IPS-NIHi7 (cell line): Measurements from ENCODE around the gene SLC22A5.

Experiments used
- DNase-seq: peaks from one replicate; pipeline ENCODE4 v3.0.0; 2012; ENCODE audit warnings: mixed read lengths; ENCODE audit errors: extremely low spot score

SLC22A5 gene

DNA sequence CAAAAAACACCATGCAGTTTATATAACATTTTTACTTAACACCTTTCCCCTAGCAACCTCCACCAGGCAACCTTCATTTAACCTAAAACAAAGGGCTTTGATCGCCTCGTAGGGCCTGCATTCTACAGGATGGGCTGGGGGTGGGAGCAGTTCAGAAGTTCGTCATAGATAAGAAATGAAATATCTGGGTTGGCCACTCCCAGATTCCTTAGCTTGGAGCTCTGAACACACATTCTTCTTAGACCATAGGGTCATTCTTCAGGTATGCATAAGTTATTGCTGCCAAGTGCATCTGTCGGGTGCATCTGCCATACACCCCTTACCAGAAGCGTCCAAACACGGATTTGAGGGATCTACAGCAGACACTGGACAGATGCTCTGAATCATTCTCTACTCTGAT lies 4.3 kb upstream of the SLC22A5 start:
- no peak for DNase-seq

DNA sequence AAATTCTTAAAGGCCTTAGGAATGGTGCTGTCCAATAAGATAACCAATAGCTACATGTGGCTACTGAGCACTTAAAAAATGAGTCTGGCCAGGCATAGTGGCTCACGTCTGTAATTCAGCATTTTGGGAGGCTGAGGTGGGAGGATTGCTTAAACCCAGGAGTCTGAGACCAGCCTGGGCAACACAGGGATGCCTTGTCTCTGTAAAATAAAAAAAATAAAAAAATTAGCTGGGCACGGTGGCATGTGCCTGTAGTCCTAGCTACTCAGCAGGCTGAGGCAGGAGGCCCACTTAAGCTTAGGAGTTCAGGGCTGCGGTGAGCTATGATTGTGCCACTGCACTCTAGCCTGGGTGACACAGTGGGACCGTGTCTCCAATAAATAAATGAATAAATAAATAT lies 1.3 kb upstream of the SLC22A5 start:
- DNase-seq: no peak

DNA sequence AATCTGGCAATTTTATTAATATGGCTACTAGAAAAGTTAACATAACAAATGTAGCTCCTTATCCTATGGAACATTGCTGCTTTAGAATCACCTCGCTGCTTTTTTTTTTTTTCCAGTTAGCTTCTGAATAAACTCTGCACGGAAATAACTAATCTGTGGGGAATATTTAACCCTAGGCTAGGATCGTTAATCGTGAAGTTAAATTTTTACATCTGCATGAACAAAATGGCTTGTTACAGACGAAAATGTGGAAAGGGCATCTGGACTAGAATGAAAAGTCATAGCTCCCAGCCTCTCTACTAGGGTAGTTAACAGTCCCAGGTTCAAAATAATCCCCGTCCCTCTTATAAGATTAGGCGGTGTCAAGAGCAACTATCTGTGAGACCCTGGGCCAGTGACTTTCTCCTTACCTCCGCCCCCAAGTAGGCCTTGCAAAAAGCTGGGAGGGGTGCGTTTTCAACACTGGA lies 470 bp upstream of the SLC22A5 start:
- no peak for DNase-seq

DNA sequence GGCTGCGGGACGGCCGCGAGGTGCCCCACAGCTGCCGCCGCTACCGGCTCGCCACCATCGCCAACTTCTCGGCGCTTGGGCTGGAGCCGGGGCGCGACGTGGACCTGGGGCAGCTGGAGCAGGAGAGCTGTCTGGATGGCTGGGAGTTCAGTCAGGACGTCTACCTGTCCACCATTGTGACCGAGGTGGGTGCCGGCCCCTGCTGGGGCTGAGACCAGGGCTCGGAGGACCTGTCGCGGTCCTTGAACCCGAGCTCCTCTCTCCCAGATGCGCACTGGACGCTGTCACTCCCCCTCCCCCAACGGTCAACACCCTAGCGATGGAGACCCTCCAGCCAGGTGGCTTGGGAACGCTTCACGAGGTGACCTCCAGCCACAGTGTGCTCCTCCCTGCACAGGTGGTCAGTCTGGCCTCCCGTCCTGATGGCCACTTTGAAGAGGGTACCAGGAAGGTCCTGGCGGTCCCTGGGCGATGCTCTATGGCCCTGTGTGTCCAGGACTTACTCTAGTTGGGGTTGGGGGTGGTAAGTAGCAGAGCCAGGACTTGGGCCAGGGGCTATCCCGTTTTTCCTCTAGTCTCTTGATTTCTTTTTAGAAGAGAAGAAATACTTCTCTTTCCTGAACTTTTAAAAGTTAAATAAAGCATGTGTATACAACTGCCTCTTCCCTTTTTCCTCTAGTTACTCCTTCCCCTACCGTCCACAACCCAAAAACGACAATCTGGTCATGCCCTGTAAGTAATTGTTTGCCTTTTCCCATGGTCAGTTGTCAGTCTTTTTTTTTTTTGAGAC lies 866 bp downstream of the SLC22A5 start:
- no peak for DNase-seq

DNA sequence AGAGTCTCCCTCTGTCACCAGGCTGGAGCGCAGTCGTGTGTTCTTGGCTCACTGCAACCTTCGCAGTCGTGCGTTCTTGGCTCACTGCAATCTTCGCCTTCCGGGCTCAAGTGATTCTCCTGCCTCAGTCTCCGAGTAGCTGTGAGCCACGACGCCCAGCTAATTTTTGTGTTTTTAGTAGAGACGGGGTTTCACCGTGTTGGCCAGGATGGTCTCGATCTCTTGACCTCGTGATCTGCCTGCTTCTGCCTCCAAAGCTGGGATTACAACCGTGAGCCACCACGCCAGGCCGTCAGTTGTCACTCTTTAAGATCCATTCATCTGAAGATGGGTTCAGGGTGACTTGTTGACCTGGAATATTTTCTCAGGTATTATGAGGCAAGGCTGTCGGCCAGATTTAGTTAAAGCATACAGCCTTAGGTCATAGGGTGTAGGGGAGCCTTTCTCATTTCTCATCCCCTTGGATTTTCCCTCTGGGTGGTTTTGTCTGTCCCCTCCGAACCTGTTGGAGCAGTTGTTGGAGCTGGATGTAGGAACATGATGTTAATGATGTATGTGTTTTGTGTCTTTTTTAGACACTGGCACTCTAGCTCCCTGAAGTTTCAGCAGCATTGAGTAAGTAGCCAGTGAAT lies 1.6 kb downstream of the SLC22A5 start:
- no peak for DNase-seq

DNA sequence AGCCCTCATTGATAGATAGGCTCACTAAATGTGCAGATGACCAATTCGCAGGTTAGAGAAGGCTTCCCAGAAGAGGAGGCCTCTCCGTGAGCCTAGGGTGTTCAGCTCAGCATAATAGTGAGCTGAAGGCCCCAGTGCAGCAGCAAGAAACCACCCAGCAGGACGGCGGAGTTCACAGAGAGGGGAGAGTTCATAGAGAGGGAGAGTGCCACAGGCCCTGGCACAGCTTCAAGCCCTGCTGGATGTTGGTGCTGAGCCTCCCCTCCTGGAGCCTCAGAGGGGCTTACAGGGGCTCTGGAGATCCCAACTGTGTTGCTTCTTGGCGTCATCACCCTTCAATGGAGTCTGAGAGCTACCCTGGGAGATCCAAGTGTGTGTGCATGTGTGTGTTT lies 2.1 kb downstream of the SLC22A5 start:
- DNase-seq: no peak

DNA sequence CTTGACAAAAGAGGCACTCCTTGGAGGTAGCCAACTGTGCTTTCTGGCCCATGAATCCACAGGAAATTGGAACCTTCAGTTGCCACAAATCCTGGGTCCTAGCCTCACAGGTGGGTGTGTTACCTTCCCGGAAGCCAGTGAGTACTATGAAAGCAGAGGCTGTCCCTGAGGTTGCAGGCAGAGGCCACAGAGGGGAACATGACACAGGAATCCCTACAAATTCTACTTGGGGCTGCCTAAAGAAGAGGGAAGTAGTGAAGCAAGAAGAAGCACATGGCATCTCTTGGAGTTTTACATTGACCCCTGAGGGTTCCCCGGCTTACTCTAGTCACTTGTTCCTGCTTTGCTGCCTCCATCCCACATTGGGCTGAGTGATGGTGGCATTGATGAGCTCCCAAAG lies 2.6 kb downstream of the SLC22A5 start:
- DNase-seq: no peak

DNA sequence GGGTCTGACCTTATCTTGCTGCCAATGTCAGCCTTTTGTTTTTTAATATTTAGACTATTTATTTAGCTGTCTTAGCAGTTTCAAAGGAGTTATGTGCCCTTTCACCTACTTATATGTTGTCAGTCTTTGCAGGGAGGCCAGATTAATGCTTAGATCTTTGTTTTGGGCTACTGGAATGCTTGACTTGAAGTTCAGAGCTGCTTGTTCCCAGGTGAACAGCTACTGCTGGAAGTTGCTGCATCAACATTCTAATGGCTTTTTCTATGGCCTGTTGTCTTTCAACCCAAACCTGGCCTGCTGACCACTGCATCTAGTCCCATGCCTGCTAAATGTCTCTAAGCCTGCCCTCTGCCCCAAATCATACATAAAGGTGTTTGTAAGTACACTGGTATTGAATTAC lies 3.0 kb downstream of the SLC22A5 start:
- no peak for DNase-seq

DNA sequence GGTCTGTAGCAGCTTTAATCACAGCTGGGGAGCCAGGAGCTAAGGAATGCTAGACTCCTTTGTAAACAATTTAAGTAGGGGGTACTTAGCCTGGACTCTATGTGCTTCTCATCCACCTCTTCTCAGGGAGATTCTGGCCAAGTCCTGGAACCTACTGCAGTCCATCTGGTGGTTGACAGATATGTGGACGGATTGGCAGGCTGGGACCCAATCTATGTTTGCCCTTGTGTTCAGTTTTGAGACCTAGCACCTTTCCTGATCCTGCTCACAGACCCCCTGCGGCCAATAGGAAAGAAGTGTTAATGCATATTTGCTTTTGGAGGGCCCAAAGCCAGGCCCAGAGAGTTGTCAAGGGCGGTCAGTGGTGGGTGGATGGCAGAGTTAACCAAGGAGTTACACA lies 6.4 kb downstream of the SLC22A5 start:
- no peak for DNase-seq

DNA sequence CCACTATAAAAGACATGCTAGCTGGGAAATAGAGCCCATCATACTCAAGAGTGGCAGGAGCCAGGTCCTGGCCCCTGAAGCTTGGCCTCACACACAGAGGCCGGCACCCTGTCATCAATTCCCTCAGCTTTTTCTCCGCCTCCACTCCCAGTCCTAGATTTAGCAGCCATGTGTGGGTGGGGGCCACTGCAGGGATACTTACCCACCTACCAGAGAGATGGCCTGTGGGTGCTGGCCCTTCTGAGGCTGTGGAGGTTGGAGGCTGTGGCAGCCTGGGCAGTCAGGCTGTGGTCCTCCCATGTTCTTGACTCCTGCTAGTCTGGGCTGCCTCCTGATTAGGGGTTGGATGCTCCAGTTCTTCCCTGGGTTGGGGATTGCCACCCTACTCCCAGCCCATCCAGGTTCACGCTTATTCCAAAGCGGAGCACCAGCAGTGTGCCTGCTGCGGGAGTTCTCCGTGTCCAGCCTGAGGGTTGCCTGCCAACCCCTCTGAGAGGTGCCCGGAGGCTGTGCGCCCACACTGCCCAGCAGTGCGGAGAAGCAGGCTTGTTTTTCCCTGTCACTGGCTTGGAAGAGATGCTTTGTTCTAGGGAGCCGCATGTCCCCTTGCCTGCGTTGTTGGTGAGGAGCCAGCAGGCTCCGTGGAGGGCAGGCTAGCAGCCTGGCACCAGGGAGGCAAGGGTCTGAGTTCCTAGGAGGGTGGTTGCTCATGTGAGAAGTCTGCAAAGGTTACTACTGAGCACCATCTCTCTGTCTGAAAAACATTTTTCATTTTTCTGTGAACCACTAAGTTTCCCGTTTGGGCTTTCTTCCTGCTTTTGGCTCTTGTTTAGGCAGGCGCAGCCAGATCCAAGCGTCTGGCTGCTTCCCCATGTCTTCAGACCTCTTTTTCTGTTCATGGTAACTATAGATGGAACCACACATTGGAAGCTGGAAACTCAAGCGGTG lies 7.5 kb downstream of the SLC22A5 start:
- DNase-seq: no peak

DNA sequence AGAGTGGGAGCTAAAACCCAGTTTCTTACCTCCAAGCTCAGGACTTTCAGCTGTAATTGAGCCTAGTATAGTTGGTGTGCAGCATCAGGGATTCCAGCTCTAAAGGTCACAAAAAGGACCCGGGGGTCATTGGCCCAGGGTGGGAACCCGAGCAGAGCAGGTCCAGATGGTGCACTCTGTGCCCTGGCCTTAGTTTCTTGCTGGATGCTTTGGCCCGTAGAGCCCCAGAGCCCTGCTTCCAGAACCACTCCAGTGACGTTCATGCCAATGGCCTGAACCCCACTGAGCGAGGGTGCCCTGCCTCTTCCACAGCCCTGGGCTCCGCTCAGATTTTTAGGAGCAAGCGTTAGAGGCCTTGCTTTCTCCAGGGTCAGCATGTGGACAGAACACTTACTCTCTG lies 8.2 kb downstream of the SLC22A5 start:
- DNase-seq: no peak

DNA sequence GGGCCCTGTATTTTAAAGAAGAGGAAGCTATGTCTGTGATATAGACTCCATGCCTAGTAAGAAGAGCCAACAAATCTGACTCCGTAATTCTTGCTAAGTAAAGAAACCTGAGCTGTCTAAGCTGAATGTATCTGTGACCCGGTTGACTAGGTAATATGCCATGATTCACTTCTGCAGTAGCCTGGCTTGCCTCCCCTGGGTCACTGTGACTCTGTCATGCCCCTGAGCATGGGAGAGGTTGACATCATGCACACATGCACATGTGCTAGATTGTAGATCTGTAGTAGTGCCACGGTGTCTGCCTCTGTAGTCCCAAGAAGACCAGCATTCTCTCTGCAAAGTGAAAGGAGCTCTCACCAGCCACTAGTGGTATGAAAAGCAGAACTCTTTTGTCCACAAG lies 9.1 kb downstream of the SLC22A5 start:
- DNase-seq: no peak

DNA sequence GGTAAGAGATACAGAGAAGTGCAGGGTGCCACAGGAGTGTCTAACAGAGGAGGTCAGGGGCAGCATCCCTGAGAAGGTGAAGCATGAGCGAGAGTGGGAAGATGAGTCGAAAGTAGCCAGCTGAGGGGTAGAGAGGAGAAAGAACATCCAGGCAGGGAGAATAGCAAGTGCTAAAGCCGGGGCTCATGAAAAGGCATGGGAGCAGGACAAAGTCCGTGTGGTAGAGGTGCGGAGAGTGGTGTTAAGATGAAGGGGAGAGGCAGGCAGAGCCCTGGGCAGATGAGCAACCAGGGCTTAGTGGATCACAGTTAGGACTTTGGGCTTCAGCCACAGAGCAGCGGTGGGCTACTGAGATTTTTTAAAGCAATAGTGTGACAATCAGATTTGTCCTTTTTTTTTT lies 10.5 kb downstream of the SLC22A5 start:
- no peak for DNase-seq

DNA sequence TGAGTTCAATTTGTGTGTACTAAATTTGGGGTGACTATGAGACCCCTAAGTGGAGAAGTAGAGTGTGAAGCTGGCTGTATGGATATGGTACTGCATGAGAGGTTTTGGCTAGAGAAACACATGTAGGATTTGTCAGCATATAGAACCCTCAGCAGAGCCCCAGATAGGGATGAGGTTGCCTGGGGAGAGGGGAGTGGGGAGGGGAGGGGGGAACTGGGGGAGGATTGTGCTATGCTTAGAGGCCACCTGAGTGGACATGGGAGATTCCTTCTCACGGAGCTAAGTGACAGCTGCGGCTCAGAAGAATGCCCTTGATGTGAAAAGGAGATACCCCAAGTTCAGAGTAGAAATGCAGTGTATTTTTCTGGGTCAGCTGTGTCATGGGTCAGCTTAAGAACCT lies 11.2 kb downstream of the SLC22A5 start:
- no peak for DNase-seq

DNA sequence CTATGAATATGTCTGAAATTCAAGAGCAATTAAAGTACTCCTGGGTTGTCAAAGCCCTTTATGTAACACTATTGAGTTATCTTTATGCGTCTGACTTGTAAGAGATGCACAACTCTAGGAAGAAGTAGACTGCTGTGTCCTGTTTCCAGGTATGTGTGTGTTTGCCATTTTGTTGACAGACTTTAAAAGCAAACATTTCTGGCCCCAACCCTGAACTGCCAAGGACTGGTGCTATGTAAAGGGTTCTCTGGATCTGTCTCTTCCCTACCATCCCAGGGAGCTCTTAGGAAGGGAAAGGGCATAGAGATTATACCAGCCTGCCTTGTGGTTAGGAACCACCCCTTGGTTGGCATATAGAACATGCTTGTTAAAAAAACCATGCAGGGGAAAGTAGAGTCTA lies 12.1 kb downstream of the SLC22A5 start:
- DNase-seq: no peak

DNA sequence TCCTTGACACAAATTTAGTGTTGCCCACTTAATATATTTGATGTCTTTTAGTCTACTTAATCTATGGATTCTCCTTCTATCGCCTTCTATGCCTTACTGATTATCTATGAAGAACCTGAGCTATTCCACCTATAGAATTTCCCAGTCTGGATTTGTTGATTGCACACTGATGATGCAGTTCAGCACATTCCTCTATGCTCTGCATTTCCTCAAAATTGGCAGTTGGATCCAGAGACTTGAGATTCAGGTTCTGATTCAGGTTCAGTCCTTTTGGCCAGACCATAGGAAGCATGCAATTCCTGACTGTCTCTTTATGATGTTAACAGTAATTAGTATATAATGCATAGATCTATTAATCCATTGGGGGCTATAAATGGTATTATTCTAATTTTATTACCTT lies 13.8 kb downstream of the SLC22A5 start:
- DNase-seq: no peak

DNA sequence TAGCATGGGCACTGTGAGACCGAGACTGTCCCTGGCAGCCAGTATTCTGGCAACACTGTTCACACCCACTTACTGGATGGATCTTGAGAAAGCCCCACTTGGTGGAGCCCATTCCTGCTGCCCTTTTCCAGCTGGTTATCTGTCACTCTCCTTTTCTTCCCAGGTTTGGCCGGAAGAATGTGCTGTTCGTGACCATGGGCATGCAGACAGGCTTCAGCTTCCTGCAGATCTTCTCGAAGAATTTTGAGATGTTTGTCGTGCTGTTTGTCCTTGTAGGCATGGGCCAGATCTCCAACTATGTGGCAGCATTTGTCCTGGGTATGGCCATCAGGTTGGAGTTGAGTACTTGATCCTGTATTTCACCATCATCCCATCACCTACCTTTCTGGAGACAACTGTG lies 14.5 kb downstream of the SLC22A5 start:
- no peak for DNase-seq

DNA sequence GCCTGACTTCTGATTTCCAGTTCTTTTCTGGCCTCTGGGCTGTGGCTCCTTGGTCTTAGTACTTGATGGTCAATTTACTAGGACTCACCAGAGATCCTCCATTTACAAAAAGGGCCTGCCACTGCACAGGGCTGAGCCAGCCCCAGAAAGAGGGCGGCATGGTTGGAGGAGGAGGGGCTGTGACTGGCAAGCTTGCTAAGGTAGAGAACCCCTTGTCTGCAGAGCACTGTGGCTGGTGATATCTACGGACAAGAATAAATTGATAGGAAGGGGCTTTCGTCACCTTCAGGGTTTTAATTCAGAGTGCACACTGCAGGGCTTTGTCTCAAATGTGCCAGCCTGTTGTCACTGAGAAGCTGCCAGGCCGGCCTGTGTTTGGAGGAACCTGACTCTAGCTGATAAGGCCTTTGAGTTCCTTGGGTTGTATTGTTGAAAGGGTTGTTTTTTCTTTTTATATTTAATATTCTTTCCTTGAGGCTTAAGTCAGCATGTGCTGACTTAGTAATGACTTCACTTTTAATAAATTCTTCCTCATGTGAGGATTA lies 15.1 kb downstream of the SLC22A5 start:
- DNase-seq: no peak

DNA sequence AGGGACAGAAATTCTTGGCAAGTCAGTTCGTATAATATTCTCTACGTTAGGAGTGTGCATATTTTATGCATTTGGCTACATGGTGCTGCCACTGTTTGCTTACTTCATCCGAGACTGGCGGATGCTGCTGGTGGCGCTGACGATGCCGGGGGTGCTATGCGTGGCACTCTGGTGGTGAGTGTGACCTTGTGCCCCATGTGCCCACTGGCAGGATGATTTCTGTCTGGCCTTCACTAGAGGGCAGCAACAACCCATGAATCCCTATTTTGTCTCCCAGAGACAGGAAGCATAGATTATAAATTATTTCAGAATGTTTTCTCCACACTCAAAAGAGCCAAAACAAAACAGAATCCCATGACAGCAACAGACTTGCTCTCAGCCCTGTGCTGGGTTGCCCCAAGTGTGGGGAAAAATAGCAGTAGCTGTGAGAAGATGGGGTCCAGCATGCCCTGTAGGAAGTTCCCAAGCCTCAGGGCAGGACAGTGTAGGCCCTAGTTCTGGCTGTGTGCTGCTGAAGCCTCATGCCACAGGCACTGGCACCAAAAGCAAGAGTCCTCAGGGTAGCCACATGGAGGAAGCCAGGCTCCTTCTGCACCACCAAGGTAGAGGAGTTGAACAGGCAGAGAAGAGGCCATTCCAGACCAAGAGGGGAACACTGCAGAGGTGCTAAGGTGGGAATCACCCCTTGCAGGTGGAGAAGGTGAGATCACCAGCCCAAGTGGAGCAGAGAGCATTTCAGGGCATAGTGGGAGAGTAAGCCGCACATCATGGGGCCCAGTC lies 16.0 kb downstream of the SLC22A5 start:
- DNase-seq: peak; percentile 69

DNA sequence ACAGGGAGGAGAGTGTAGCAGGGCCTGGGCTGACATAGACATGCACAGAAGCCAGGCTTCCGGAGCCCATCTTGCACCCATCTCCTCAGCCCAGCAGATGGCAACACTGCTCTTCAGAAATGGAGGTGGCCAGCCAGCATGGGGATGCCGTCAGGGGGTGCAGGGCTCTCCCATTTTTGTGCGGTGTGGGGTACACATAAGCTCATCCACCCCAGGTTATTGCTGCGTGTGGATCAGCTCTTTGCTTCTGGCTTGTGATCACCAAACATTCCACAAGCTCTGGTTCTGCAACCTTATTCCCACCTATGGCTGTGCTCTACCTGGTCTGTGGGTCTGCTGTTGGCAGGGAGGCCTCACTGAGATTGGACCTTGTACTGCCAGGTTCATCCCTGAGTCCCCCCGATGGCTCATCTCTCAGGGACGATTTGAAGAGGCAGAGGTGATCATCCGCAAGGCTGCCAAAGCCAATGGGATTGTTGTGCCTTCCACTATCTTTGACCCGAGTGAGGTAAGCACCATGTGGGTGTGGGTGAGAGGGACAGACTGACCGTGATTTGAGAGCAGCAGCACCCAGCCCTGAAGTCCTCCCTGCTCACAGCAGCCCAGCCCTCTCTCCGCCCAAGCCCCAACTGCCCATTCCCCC lies 17.3 kb downstream of the SLC22A5 start:
- peak; percentile 83 for DNase-seq

DNA sequence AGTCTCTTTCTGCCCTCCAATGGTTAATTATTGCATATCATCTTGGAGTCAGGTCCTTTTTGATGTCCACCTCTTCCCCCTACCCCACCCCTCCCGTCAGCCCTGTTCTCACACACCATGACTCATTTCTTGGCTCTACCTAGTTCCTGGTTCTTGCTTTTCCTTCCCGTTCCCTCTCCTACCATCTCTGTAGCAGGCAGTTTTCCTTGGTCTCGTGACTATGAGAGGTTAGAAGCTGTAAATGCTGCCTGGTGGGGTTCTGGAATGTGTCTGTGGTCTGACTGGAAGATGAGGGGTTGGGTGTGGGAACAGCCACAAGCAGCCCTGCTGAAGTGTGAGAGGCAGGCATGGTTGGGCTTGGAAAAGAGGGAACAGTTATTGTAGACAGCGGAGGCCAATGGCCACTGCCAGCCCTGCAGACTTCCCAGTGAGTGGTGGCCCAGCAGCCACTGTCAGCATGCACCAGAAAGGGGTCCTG lies 18.2 kb downstream of the SLC22A5 start:
- DNase-seq: peak; percentile 49
